SHP77 (cell line): Measurements from ENCODE around the gene MED13L.
"Not testable (repeated sequence)": the region's sequence is repeated elsewhere in the genome, so short reads cannot be mapped to it uniquely, and the experiment has no call there.

Source experiments
- DNase-seq, 2 experiments: peaks; one replicate each; lab custom pipeline; 2025; lab: John Stamatoyannopoulos, UW

Gene MED13L

DNA sequence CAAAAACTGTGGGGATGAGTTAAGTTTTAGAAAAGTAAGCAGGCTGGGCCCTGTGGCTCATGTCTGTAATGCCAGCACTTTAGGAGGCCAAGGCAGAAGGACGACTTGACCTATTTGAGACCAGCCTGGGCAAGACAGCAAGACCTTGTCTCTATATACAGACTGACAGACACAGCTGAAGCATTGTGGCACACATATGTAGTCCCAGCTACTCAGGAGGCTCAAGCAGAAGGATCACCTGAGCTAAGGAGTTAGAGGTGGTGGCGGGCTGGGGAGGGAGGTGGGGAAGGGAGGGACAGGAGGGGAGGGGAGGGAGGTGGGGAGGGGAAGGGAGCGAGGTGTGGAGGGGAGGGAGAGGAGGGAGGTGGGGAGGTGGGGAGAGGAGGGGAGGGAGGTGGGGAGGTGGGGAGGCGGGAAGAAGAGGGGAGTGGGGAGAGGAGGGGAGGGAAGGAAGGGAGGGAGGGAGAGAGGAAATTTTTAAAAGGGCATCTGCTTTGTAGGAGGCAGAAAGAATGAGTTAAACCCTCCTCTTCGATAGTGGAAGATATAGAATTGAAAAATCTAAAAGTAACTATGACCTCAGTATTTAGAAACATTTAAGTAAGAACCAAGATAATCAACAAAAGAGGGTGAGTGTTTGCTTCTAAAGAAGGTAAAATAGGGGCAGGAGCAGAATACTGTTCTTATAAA, 30.9 kb downstream of the MED13L start:
- DNase-seq, result no peak

DNA sequence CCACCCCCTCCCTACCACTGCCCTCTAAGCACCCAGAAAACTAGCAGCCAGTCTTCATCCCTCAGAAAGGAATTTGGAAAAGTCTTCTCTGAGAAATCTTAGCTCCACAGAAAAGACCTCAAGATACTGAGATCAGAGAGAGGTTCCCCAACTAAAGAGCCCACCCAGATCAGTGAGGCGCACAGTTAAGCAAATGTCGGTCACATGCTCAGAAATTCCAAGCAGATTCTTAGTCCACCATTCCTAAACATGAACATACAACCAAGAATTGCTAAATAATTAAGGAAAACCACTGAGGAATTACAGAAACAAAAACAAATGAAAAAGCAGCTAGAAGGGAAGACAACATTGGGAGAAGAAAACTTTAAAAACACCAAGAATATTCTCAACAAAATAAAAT, 32.3 kb downstream of the MED13L start:
- DNase-seq, result no peak

DNA sequence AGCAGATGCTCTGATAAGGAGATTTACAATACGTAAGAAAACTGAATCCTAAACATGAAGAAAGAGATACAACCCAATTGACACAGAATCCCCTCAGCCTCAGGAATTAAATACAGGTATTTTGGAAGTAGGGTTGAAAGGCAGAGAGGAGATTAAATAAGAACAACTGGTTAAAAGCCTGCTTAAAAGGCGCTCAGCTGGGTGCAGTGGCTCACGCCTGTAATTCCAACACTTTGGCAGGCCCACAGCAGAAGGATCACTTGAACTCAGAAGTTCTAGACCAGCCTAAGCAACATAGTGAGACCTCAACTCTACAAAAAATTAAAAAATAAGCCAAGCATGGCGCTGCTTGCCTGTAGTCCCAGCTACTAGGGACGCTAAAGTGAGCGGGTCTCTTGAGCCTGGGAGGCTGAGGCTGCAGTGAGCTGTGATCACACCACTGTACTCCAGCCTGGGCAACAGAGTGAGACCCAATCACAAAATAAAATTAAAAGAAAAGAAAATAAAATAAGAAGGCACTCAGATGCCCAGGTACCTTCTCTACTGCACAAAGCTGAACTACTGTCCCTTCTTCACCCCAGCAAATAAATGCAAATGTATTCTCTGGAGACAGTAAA, 32.9 kb downstream of the MED13L start:
- no peak for DNase-seq

DNA sequence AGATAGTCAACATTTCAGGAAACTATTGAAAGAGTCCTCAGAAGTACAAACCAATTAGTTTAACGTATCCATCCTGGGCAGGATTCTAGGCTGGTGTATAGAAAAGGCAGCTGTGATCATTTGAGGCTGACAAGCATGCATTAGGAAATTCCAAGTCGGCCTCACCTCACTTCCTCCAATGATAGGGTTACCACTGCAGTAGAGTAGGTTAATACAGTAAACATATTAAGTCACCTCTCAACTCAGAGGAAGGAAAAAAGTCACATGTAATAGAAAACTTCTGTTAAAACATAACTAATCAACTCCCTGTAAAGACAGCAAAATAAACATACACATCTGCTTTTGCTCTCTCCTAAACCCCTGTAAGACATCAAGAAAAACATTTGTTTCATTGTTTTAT, 33.5 kb downstream of the MED13L start:
- no peak for DNase-seq

DNA sequence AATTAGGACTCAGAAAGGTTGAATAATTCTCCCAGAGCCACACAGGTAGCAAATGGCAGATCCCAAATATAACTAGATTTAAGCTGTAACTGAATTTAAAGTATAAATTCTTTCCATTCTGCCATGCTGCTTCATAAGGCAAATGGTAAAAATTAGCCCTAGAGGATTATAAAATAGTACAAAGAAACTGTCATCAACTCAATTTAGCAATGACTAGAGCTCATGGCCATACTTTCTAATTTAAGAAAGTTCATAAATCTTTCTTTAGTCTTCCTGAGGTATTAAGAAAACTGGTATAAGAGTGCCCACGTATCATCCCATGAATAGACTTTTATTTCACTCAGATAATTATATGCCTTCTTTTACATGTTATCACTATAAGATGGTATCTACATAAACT, 34.8 kb downstream of the MED13L start:
- DNase-seq, result no peak

DNA sequence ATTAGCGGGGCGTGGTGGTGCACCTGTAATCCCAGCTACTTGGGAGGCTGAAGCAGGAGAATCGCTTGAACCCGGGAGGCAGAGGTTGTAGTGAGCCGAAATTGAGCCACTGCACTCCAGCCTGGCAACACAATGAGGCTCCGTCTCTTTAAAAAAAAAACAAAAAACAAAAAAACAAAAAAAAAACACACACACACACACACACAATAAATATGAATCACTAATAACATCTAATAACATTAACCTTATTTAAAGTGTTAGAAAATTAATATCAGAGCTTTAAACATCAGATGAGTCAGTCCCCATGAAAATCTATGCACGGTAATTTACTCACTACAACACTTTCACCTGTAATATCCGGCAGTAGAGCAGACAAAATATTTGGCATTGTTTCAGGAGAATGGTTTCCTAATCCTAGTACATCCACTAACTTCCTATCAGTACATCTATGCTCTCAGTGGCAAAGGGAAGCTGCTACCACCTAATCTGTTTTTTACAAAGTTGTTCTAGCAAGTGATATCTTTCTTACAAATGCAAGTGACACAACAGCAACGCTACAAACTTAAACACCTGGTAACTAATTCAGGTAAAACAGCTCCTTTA, 36.2 kb downstream of the MED13L start:
- no peak for DNase-seq

DNA sequence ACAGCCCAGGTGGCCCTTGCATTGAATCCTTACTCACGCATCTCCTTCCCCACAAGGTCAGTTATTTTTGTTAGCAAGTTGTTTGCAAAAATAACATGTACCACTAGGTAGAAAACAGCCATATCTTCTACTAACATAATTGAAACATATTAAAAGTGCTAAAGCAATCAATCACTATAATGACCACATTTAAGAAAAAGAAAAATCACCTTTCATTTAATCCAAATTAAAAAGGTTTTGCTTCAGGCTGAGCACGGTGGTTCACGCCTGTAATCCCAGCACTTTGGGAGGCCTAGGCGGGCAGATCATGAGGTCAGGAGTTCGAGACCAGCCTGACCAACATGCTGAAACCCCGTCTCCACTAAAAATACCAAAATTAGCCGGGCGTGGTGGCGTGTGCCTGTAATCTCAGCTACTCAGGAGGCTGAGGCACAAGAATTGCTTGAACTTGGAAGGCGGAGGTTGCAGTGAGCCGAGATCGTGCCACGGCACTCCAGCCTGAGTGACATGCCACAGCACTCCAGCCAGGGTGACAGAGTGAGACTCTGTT, 38.8 kb downstream of the MED13L start:
- DNase-seq, result not testable (repeated sequence)

DNA sequence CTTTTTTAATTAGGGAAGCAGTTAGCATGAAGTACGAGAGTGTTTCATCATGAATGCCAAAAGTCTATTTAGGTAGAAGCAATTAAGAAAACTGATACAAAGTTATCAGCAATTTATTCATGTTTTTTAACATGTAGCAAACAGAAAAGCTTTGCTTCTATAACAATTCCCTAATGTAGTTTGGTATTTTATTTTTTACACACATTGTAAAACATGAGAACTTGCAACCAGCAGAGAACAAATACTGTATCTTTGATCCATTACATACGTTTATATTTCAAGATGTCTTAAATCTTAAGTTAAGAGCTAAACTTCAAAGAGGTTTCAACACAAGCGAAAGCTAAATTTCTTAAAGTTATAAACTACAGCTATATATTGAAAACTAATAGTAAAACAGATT, 39.3 kb downstream of the MED13L start:
- no peak for DNase-seq

DNA sequence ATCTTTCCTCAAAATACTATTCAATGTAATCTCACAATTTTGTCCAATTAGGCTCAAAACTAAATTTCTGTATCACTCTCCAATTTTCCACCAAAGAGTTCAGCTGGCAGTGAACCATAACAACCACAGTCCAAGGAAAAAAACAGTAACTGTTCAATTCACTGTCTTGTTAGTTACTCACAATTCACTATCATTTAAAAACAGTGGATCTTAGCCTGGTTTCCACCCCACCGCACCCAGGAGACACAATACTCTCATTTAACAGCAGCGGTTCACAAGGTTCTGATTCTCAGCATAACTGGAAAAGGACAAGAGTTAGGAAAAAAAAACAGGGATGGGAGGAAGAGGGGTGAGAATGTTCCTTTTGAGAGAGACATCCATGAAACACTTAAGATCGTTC, 40.5 kb downstream of the MED13L start:
- DNase-seq, result no peak

DNA sequence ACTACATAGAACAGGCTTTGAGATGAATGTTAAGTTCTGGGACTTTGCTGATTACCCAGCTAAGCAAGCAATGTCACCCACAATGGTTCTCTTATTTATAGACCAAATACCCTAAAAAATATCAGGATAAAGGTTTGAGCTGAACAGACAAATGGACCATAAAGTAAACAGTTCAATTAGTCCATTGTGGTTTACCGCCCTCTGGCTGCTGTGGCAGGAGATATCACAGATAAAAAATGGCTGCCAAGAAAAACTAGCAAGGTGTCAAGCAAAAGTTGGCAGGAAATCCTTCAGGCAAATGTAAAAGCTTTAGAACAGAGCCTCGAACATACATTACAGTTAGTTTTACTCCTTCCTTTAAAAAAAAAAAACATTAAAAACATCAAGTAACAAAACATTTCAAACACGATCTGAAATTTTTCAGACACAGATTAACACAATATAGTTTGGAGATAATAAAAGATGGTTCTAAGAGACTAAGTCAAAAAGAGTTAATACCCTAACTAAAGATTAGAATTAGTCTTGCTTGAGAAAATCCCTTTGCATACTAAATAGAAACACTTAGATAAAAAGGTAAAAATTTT, 41.3 kb downstream of the MED13L start:
- peak; percentile 52 to 55 for DNase-seq

DNA sequence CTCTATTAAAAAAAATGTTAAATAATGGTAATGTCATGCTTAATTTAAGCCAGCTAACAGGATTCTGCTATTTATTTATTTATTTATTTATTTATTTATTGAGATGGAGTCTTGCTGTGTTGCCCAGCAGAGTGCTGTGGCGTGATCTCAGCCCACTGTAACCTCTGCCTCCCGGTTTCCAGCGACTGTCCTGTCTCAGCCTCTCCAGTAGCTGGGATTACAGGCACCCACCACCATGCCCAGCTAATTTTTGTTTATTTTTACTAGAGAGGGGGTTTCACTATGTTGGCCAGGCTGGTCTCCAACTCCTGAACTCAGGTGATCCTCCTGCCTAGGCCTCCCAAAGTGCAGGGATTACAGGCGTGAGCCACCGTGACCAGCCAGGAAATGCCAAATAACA, 43.3 kb downstream of the MED13L start:
- not testable (repeated sequence) for DNase-seq

DNA sequence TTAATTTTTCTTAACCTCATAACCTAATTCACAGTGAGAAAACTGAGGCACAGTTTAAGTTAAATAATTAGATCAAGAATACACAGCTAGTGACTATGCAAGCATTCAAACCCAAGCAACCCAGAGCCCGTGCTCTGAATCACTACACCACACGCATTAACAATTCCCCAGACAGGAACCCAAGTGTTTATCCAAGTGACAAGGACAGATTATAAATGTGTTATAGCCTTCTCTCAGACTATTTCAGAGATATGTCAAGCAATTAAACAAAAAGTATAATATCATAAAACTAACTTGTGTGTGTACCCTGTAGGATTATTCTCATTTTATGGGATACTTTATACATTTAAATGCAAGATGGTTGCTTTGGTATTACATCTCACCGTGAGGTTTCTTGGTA, 43.8 kb downstream of the MED13L start:
- DNase-seq, result no peak

DNA sequence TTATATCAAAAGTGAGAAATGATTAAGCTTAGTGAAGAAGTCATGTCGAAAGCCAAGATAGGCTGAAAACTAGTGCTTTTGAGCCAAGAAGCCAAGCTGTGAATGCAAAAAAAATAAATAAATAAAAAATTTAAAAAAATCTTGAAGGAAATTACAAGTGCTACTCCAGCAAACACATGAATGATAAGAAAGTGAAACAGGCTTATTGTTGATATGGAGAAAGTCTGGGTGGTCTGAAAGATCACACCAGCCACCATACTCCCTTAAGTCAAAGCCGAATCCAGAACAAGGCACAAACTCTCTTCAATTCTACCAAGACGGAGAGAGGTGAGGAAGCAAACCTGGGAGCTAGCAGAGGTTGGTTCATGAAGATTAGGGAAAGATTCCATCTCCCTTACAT, 49.7 kb downstream of the MED13L start:
- DNase-seq, result no peak

DNA sequence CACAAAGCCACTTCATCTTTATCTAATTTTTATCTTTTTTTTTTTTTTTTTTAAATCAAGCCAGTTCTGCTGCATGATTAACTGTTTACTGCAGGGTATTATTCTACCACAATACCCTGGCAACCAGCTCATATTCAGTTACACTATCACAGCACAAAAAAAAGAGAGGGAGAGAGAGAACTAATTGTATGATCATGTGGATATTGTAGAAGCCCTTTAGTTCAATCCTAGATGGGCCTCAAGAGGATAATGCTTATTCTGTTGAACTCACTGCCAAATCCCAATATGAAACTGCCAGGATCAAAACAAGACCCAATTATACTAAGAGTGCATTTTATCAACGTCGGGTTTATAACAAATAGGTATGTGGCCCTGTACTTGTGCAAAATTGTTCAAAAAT, 51.5 kb downstream of the MED13L start:
- no peak for DNase-seq

DNA sequence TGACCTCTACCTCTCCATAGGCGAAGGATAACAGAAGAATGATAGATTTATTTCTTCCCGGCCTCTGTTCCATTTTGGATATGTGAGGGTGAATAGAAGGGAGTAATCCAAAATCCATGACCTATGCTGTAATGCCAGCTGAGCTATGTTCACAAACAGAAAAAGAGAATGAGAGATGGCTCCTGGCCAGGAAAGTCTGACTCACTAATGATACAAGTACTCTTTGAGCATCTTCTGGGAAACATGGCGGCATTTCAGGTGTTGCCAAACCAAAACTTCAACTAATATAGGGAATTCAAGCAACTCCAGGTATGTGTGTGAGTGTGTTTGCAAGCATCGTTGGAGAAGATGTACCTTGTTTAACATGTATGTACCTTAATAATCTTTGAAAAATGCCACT, 55.1 kb downstream of the MED13L start:
- DNase-seq, result peak; percentile 87 to 92

DNA sequence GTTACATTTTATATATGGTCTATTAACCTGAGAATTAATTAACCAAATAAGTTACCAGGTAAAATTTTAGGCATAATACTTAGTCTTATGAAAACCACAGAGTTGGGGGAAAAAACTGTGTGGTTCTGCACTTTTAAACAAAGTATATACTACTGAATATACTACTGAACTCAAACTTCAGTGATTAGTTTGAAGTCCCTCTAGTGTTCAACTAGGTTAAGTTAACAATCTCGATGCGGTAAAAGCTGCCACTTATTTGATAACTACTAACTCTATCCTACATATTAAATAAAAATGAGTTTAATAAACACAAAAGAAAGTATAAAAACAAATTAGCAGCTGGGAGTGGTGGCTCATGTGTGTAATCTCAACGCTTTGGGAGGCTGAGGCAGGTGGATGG, 56.7 kb downstream of the MED13L start:
- DNase-seq, result no peak

DNA sequence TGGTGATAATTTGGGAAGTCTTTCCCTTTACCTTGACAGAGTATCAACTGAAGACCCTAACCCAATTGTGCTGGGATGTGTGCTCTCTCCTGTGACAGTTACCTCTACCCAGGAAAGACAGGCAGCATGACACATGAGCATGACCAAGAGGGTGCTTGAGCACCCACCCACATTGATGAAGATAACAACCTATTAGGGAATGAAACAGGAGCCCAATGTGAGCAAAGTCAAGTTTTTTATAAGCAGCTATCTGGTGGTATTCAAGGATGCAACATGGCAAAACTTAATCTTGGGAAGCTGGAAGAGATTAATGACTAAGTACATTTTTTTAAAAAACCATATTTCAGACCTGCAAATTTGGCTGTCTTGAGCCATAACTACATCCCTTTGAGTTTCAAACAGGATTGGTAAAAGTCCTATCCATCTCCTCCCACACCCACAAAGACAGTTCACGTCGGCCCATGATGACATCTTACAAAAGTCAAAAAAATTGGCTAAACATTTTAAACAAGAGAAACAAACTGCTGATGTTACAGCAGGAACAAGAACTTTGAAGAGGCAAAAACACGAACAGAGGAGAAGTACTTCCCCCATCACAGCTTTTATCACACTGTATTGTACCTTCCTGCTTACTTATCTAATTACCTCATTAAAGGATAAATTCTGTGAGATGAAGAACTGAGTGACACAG, 60.3 kb downstream of the MED13L start:
- DNase-seq, result no peak

DNA sequence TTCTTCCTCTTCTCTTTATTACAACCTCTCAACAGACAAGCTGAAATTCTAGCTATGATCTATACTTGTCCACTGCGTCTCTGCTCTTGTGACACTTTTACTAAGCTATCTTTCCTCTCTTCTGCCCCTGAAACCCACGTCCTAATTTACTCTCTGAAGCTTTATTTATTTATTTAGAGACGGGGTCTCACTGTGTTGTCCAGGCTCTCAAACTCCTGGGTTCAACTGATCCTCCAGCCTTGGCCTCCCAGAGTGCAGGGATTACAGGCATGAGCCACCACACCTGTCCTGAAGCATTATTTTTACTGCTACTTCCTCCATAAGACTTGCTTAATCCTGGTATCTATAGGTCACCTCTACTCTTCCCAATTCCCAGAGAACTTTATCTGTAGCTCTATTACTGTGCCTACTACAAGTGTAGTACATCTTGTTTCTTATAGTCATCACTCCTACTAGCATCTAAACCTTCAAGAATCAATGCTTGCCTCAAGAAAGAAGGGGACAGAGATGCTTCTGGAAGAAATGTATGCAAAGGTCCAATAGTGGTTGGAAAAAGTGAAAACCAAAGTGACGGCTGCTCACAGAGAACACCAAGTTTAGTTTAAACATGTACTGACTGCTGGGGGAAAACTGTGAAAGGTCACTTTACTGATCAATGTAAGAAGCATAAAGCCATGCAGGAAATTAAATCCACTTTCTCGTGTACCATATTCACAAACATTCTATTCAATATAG, 61.3 kb downstream of the MED13L start:
- no peak for DNase-seq

DNA sequence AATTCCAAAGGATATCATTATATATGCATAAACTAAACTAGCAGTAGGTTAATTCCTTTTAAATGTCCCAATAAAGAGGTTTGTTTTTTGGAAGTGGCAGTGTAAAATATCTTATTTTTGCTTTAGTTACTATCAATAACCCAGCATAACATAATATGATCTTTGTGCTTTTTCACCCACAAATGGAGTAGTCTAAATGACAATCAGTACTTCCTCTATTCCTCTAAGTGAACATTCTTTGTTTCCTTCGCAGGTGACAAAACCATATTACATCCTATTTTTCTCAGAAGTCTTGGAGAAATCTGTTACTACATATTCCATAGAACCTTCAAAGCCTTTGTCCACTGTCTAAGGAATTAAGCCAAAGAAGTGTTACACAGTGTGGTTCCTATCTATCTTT, 62.5 kb downstream of the MED13L start:
- DNase-seq, result no peak

DNA sequence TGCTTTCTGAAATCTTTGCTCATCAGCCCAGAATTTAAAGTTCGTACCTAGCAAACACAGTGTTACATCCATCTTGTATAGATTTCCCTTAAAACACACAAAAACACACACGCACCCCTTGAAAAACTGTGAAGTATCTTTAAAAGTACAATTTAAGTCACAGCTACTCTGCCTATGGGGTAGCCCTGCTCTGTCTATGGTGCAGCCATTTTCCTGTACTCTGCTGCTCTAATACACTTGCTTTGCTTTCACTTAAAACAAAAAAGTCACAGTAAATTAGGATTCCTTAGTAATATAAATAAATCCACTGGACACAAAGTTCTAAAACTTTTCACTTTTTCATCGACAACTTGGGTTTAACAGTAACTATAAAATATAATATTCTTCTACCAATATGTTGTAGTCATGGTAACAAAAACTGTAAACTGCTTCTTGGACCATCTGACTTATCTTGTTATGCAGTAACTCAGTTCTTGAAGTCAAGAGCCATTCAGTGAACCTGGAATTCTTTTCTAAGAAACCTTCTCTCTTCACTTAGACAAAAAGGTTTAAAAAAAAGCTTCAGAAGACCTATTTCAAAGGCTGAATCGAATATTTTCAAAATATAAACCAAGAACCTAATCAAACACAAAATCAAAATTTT, 63.5 kb downstream of the MED13L start:
- DNase-seq, result no peak

DNA sequence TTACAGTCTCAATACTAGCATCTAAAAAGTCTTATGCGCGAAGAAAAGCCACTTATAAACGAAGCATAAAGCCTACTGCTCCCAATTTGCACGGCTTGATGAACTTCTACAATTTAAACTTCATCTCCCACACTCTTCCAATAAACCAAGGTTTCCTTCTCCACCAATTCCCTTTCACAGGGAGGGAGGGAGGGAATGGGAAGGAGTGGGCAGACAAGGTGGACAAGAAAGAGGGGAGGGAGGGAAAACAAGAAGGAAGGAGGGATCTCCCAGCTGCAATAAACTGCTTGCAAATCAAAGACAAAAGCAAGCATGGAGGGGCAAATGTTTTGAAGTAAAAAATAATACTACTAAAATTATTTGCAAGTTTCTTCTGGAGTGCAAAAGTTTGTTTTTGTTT, 64.5 kb downstream of the MED13L start:
- DNase-seq, result no peak
